Measurements from ENCODE around the gene ANAPC4. TPM values are rescaled to one million over a fixed set of nuclear protein-coding genes. Genes with fewer than 3 reads are reported as not detected.
A peak's percentile ranks its signal among the peaks of the same experiment; 100 is the strongest.
"Not testable (repeated sequence)": the region's sequence is repeated elsewhere in the genome, so short reads cannot be mapped to it uniquely, and the experiment has no call there.

The ANAPC4 gene
- polyA plus RNA-seq (2013, experiment 1 of 2): 29.2 TPM
- polyA plus RNA-seq (2013, experiment 2 of 2): 22.4 TPM

DNA sequence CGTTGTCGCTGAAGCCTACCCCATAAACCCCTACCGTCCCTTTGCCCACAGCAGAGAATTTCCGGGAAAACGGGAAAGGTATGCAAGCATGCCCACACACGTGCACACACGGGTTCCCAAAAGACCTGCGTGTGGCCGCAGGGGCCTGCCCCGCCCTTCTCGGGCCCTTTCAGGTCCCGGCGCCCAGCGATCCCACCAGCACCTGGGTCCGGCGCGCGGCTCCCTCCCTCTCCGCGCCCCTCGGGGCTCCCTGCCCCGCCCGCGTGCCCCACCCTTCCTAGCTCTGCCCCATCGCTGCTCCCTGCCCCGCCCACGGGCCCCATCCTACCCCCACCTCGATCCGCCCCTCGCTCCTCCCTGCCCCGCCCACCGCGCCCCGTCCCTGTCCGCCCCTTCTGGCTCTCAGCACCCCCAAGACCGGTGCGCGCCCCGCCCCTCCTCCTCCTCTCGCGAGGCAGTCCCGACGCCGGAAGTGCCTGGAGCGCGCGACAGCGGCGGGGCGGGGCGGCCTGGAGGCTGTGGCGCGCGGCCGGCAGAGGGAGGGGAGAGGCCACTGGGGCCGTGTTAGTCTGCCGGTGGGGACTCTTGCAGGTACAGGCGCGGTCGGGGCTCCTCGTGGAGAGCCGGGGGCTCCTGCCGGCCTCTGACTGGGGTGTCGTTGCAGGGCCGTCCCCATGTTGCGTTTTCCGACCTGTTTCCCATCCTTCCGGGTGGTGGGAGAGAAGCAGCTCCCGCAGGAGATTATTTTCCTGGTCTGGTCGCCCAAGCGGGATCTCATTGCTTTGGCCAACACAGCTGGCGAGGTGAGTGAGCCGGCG, at the start of gene ANAPC4:
TSS of gene ANAPC4 (plus strand) at position 510 of the 818 bp plus-strand sequence. CDS start at position 675, 165 bp downstream.
- H3K36me3 ChIP-seq (ENCODE audit: insufficient read depth, low read length): peaks cover 27% of the 10 kb centered on the region
- H3K4me1 ChIP-seq (ENCODE audit: insufficient read depth, low read length): peaks cover 15% of the 10 kb centered on the region
- H3K27ac ChIP-seq (ENCODE audit: low read depth, low read length): peak within 1 kb of the TSS; percentile 77
- no peaks in the 10 kb centered on the region for H3K9me3 ChIP-seq (ENCODE audit: insufficient read depth, low read depth, low read length)
- under 1% methylated on average over 70 of the region's 74 CpGs for WGBS
- H3K9ac ChIP-seq (ENCODE audit: low read depth, low read length): peak within 1 kb of the TSS; percentile 93
- no peaks in the 10 kb centered on the region for H3K27me3 ChIP-seq (ENCODE audit: insufficient read depth, low read length)
- peak within 1 kb of the TSS; percentile 100 for H3K4me3 ChIP-seq (ENCODE audit: low read length)

DNA sequence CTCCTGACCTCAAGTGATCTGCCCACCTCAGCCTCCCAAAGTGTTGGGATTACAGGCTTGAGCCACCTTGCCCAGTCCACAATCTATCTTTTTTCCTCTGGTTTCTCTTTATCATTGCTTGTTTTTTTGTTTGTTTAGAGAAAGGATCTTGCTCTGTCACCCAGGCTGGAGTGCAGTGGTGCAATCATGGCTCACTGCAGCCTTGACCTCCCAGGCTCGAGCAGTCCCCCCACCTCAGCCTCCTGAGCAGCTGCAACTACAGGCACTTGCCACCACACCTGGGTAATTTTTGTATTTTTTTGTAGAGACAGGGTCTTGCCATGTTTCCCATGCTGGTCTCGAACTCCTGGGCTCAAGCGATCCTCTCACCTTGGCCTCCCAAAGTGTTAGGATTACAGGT, 48.6 kb upstream of the ANAPC4 start:
- not testable (repeated sequence) for H3K9me3 ChIP-seq (ENCODE audit: insufficient read depth, low read depth, low read length); H3K27ac ChIP-seq (ENCODE audit: low read depth, low read length); H3K4me1 ChIP-seq (ENCODE audit: insufficient read depth, low read length); H3K36me3 ChIP-seq (ENCODE audit: insufficient read depth, low read length); H3K27me3 ChIP-seq (ENCODE audit: insufficient read depth, low read length); H3K9ac ChIP-seq (ENCODE audit: low read depth, low read length); H3K4me3 ChIP-seq (ENCODE audit: low read length)
- WGBS: 97% methylated on average over 3 of the region's 3 CpGs

DNA sequence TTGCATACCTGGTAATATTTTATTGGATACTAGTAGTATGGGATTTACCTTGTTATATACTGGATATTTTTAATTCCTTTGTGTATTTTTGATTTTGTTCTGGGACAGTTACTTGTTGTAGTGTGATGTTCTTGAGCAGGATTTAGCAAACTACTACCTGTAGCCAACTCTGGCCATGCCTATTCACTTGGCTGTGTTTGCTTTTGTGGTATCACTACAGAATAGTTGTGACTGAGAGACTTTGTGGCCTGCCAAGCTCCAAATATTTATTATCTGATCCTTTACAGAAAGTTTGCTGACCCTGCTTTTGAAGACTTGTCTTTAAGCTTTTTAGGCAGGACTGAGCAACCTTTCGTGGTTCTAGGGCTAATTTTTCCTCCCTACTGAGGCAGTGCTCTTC, 46.7 kb upstream of the ANAPC4 start:
- H3K4me1 ChIP-seq (ENCODE audit: insufficient read depth, low read length): no peaks in the 10 kb centered on the region
- no peak overlapping the region for H3K4me3 ChIP-seq (ENCODE audit: low read length)
- 87% methylated on average over 1 of the region's 1 CpG for WGBS
- no peaks in the 10 kb centered on the region for H3K9me3 ChIP-seq (ENCODE audit: insufficient read depth, low read depth, low read length)
- H3K9ac ChIP-seq (ENCODE audit: low read depth, low read length): no peak overlapping the region
- H3K27ac ChIP-seq (ENCODE audit: low read depth, low read length): no peak overlapping the region
- H3K36me3 ChIP-seq (ENCODE audit: insufficient read depth, low read length): no peaks in the 10 kb centered on the region; the same call in 1 of the 2 replicates
- H3K27me3 ChIP-seq (ENCODE audit: insufficient read depth, low read length): no peaks in the 10 kb centered on the region

- Histone ChIP-seq H3K27me3 (ENCODE audit: insufficient read depth, low read length) (no peaks in the 10 kb centered on the region), H3K4me1 (ENCODE audit: insufficient read depth, low read length) (no peaks in the 10 kb centered on the region), H3K36me3 (ENCODE audit: insufficient read depth, low read length) (peaks cover 6% of the 10 kb centered on the region), H3K9ac (ENCODE audit: low read depth, low read length) (no peak overlapping the region), H3K27ac (ENCODE audit: low read depth, low read length) (no peak overlapping the region), H3K4me3 (ENCODE audit: low read length) (no peak overlapping the region), H3K9me3 (ENCODE audit: insufficient read depth, low read depth, low read length) (no peaks in the 10 kb centered on the region)
- 94% methylated on average over 12 of the region's 12 CpGs for WGBS
These were observed 45.9 kb upstream of the ANAPC4 start for GRCh38 chr4:25330905-25331808.

DNA sequence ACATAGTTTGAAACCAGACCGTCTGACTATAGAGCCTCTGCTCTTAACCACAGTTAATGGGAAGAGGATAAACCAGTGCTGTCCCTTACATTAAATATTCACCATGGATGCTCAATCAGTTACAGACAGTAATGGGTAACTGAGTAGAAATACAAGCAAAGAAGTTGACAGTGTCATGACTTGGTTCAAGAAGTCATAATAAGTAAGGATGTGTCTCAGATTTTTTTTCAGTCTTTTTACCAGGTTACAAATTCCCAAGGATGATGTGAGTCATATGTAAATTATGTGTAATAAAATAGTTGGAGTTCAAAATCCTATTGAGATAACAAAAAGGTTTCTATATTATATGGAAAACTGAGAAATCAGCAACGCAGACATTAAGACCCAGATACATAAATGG, 33.4 kb upstream of the ANAPC4 start:
- Histone ChIP-seq H3K9ac (ENCODE audit: low read depth, low read length) (no peak overlapping the region), H3K4me3 (ENCODE audit: low read length) (no peak overlapping the region), H3K9me3 (ENCODE audit: insufficient read depth, low read depth, low read length) (no peaks in the 10 kb centered on the region; the same call in 1 of the 2 replicates), H3K27ac (ENCODE audit: low read depth, low read length) (no peak overlapping the region), H3K4me1 (ENCODE audit: insufficient read depth, low read length) (no peaks in the 10 kb centered on the region), H3K27me3 (ENCODE audit: insufficient read depth, low read length) (no peaks in the 10 kb centered on the region), H3K36me3 (ENCODE audit: insufficient read depth, low read length) (peaks cover 2% of the 10 kb centered on the region; the same call in 1 of the 2 replicates)
- 100% methylated on average over 2 of the region's 2 CpGs for WGBS

DNA sequence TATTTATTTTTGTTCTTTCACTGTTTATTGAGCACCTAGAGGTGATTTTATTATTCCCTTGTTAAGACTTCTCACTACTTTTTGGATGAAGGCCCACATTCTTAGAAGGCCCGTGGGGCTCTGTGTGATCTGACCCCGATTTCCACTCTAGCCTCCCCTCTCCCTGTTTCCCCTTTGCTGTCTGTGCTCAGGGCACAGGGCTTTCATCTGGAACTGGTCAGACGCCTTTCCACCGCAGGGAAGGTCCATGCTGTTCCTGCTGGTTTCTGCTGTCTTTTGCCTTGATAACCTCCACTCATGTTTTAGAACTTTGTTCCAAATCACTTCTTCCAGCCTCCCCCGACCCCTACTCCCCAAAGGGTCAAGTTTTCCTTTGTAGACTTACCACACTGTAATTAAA, 31.3 kb upstream of the ANAPC4 start:
- no peak overlapping the region for H3K9ac ChIP-seq (ENCODE audit: low read depth, low read length)
- H3K4me1 ChIP-seq (ENCODE audit: insufficient read depth, low read length): no peaks in the 10 kb centered on the region
- peaks cover 8% of the 10 kb centered on the region for H3K36me3 ChIP-seq (ENCODE audit: insufficient read depth, low read length)
- no peak overlapping the region for H3K4me3 ChIP-seq (ENCODE audit: low read length)
- 92% methylated on average over 5 of the region's 5 CpGs for WGBS
- no peaks in the 10 kb centered on the region; the same call in 1 of the 2 replicates for H3K9me3 ChIP-seq (ENCODE audit: insufficient read depth, low read depth, low read length)
- H3K27me3 ChIP-seq (ENCODE audit: insufficient read depth, low read length): no peaks in the 10 kb centered on the region
- H3K27ac ChIP-seq (ENCODE audit: low read depth, low read length): no peak overlapping the region

- WGBS: 95% methylated on average over 2 of the region's 3 CpGs
- no peaks in the 10 kb centered on the region; the same call in 1 of the 2 replicates for H3K9me3 ChIP-seq (ENCODE audit: insufficient read depth, low read depth, low read length)
These were observed 30.1 kb upstream of the ANAPC4 start for GRCh38 chr4:25346913-25347312.

DNA sequence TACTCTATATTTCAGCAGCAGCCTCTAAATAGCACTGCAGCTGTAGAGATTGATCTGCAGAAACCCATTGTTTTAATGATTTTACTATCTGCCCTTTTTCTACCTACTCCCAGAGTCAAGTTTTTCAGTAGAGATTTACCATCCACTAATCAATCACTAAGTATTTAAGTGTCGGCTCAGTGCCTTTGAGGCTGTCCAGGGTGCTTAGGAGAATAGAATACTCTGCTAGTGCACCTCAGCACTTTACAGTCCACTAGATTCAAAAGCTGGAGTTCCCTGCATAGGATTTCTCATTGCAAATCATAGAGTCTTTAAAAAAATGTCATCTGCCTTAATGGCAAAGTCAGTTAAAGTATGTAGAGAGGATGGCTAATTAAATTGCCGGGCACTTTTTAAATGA, 29.6 kb upstream of the ANAPC4 start:
- no peaks in the 10 kb centered on the region; the same call in 1 of the 2 replicates for H3K9me3 ChIP-seq (ENCODE audit: insufficient read depth, low read depth, low read length)
- H3K27me3 ChIP-seq (ENCODE audit: insufficient read depth, low read length): no peaks in the 10 kb centered on the region
- no peak overlapping the region for H3K9ac ChIP-seq (ENCODE audit: low read depth, low read length)
- no peaks in the 10 kb centered on the region; the same call in 1 of the 2 replicates for H3K4me1 ChIP-seq (ENCODE audit: insufficient read depth, low read length)
- no peak overlapping the region for H3K27ac ChIP-seq (ENCODE audit: low read depth, low read length)
- peaks cover 8% of the 10 kb centered on the region; the same call in 1 of the 2 replicates for H3K36me3 ChIP-seq (ENCODE audit: insufficient read depth, low read length)
- H3K4me3 ChIP-seq (ENCODE audit: low read length): no peak overlapping the region
- 93% methylated on average over 2 of the region's 2 CpGs for whole genome bisulfite sequencing

More at GRCh38 chr4:25346913-25347312, 30.1 kb upstream of the ANAPC4 start:
- H3K4me1 ChIP-seq (ENCODE audit: insufficient read depth, low read length): no peaks in the 10 kb centered on the region; the same call in 1 of the 2 replicates
- H3K36me3 ChIP-seq (ENCODE audit: insufficient read depth, low read length): peaks cover 8% of the 10 kb centered on the region; the same call in 1 of the 2 replicates
- H3K4me3 ChIP-seq (ENCODE audit: low read length): no peak overlapping the region
- no peak overlapping the region for H3K9ac ChIP-seq (ENCODE audit: low read depth, low read length)
- no peak overlapping the region for H3K27ac ChIP-seq (ENCODE audit: low read depth, low read length)
- H3K27me3 ChIP-seq (ENCODE audit: insufficient read depth, low read length): no peaks in the 10 kb centered on the region

DNA sequence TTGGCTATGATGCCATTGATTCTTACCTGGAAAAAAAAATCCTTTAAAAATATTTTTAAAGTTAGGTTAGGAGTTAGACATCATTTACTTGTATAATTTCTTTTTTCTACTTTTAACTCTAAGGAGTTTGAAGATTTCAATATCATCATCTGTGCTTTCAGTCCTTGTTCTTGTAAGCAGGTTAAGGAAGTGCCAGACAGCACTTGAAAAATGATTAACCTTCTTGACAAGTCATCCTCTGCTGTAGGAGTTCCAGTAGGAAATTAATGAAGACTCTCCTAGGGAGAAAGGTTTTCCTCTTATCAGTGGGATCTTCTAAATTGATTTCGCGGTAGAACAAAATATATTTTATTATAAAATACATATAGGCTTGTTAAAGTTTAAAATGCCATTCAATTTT, 29.1 kb upstream of the ANAPC4 start:
- H3K9ac ChIP-seq (ENCODE audit: low read depth, low read length): no peak overlapping the region
- H3K27me3 ChIP-seq (ENCODE audit: insufficient read depth, low read length): no peaks in the 10 kb centered on the region
- no CpG with 5 or more reads among the region's 2 CpGs for WGBS
- H3K36me3 ChIP-seq (ENCODE audit: insufficient read depth, low read length): peaks cover 8% of the 10 kb centered on the region; the same call in 1 of the 2 replicates
- no peaks in the 10 kb centered on the region; the same call in 1 of the 2 replicates for H3K9me3 ChIP-seq (ENCODE audit: insufficient read depth, low read depth, low read length)
- H3K4me1 ChIP-seq (ENCODE audit: insufficient read depth, low read length): no peaks in the 10 kb centered on the region; the same call in 1 of the 2 replicates
- no peak overlapping the region for H3K4me3 ChIP-seq (ENCODE audit: low read length)
- H3K27ac ChIP-seq (ENCODE audit: low read depth, low read length): no peak overlapping the region

- Histone ChIP-seq H3K4me3 (ENCODE audit: low read length) (no peak overlapping the region), H3K27me3 (ENCODE audit: insufficient read depth, low read length) (no peaks in the 10 kb centered on the region), H3K4me1 (ENCODE audit: insufficient read depth, low read length) (no peaks in the 10 kb centered on the region; the same call in 1 of the 2 replicates), H3K36me3 (ENCODE audit: insufficient read depth, low read length) (peaks cover 6% of the 10 kb centered on the region; the same call in 1 of the 2 replicates), H3K9ac (ENCODE audit: low read depth, low read length) (no peak overlapping the region), H3K9me3 (ENCODE audit: insufficient read depth, low read depth, low read length) (no peaks in the 10 kb centered on the region), H3K27ac (ENCODE audit: low read depth, low read length) (no peak overlapping the region)
- WGBS: 97% methylated on average over 2 of the region's 2 CpGs
These were observed 26.5 kb upstream of the ANAPC4 start for GRCh38 chr4:25350561-25350960.

Data from HUES64 (cell line).